ENCODE measurements around the gene SLC35B2.
A peak's percentile ranks its signal among the peaks of the same experiment; 100 is the strongest.

Gene SLC35B2

DNA sequence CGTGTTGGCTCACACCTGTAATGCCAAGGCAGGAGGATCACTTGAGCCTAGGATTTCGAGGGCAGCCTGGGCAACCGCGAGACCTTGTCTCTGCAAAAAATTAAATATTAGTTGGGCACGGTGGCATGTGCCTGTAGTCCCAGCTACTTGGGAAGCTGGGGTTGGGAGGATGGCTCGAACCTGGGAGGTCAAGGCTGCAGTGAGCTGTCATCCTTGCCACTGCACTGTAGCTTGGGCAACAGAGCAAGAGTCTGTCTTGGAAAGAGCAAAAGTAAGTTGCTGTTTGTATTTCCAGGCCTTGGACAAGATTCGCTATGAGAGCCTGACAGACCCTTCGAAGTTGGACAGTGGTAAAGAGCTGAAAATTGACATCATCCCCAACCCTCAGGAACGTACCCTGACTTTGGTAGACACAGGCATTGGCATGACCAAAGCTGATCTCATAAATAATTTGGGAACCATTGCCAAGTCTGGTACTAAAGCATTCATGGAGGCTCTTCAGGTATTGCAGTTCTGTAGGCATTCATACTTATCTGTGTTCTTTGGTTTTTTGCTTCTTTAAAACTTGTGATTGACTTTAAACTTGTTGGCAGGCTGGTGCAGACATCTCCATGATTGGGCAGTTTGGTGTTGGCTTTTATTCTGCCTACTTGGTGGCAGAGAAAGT, 8.1 kb downstream of the SLC35B2 start:
- peak overlapping the region; percentile 100 for H3K4me3 ChIP-seq (ENCODE audit: low read length)
- H3K79me1 ChIP-seq (ENCODE audit: low read length), result peaks cover 17% of the 10 kb centered on the region
- no peaks in the 10 kb centered on the region for H3K27me3 ChIP-seq (ENCODE audit: insufficient read depth, low read length, poor library complexity)
- peak overlapping the region; percentile 76 for H3K56ac ChIP-seq (ENCODE audit: low read length)
- no peak overlapping the region for H2BK15ac ChIP-seq (replicated peaks; ENCODE audit: low read depth)
- H3K27ac ChIP-seq (ENCODE audit: low read depth, low read length), result no peak overlapping the region
- no peak overlapping the region for H3K18ac ChIP-seq (ENCODE audit: low read length)
- peaks cover 53% of the 10 kb centered on the region for H3K79me2 ChIP-seq (ENCODE audit: control insufficient read depth, insufficient read depth, low read length)
- peaks cover 40% of the 10 kb centered on the region for H3K36me3 ChIP-seq (ENCODE audit: control insufficient read depth, insufficient read depth, low read length)
- no CpG with 5 or more reads among the region's 9 CpGs for WGBS (ENCODE audit: extremely low coverage, insufficient coverage, low lambda C conversion rate)
- H4K5ac ChIP-seq (ENCODE audit: low read length), result no peak overlapping the region
- H3K9ac ChIP-seq (ENCODE audit: low read length), result peak overlapping the region; percentile 100
- no peak for DNase-seq
- H3K4me1 ChIP-seq (ENCODE audit: control insufficient read depth, low read depth, low read length), result peaks cover 11% of the 10 kb centered on the region
- peak overlapping the region; percentile 49 for H3K4me2 ChIP-seq (ENCODE audit: low read length)
- no peak overlapping the region for H3K4ac ChIP-seq (ENCODE audit: low read depth, low read length)
- H2AK5ac ChIP-seq (ENCODE audit: low read length), result no peak overlapping the region
- H2BK5ac ChIP-seq (ENCODE audit: low read length), result no peak overlapping the region
- H4K8ac ChIP-seq (ENCODE audit: low read depth, low read length), result no peak overlapping the region
- H3K23ac ChIP-seq (ENCODE audit: low read length), result no peak overlapping the region
- H2BK120ac ChIP-seq (ENCODE audit: low read depth, low read length), result no peak overlapping the region

GRCh38 chr6:44248579-44248978, 8.7 kb downstream of the SLC35B2 start:
- DNase-seq, result no peak
- H4K5ac ChIP-seq (ENCODE audit: low read length), result no peak overlapping the region
- H2BK120ac ChIP-seq (ENCODE audit: low read depth, low read length), result no peak overlapping the region
- H4K8ac ChIP-seq (ENCODE audit: low read depth, low read length), result no peak overlapping the region
- H2BK5ac ChIP-seq (ENCODE audit: low read length), result no peak overlapping the region
- whole genome bisulfite sequencing (ENCODE audit: extremely low coverage, insufficient coverage, low lambda C conversion rate), result no CpG with 5 or more reads among the region's 1 CpG
- H3K18ac ChIP-seq (ENCODE audit: low read length), result no peak overlapping the region
- peaks cover 17% of the 10 kb centered on the region for H3K79me1 ChIP-seq (ENCODE audit: low read length)
- no peak overlapping the region for H2AK5ac ChIP-seq (ENCODE audit: low read length)
- H3K36me3 ChIP-seq (ENCODE audit: control insufficient read depth, insufficient read depth, low read length), result peaks cover 36% of the 10 kb centered on the region
- H3K27me3 ChIP-seq (ENCODE audit: insufficient read depth, low read length, poor library complexity), result no peaks in the 10 kb centered on the region
- no peak overlapping the region for H2BK15ac ChIP-seq (replicated peaks; ENCODE audit: low read depth)
- peak overlapping the region; percentile 49 for H3K4me2 ChIP-seq (ENCODE audit: low read length)
- peak overlapping the region; percentile 100 for H3K4me3 ChIP-seq (ENCODE audit: low read length)
- peak overlapping the region; percentile 100 for H3K9ac ChIP-seq (ENCODE audit: low read length)
- peaks cover 53% of the 10 kb centered on the region for H3K79me2 ChIP-seq (ENCODE audit: control insufficient read depth, insufficient read depth, low read length)
- no peak overlapping the region for H3K27ac ChIP-seq (ENCODE audit: low read depth, low read length)
- H3K4me1 ChIP-seq (ENCODE audit: control insufficient read depth, low read depth, low read length), result peaks cover 11% of the 10 kb centered on the region
- H3K23ac ChIP-seq (ENCODE audit: low read length), result no peak overlapping the region
- H3K56ac ChIP-seq (ENCODE audit: low read length), result peak overlapping the region; percentile 76
- H3K4ac ChIP-seq (ENCODE audit: low read depth, low read length), result no peak overlapping the region

DNA sequence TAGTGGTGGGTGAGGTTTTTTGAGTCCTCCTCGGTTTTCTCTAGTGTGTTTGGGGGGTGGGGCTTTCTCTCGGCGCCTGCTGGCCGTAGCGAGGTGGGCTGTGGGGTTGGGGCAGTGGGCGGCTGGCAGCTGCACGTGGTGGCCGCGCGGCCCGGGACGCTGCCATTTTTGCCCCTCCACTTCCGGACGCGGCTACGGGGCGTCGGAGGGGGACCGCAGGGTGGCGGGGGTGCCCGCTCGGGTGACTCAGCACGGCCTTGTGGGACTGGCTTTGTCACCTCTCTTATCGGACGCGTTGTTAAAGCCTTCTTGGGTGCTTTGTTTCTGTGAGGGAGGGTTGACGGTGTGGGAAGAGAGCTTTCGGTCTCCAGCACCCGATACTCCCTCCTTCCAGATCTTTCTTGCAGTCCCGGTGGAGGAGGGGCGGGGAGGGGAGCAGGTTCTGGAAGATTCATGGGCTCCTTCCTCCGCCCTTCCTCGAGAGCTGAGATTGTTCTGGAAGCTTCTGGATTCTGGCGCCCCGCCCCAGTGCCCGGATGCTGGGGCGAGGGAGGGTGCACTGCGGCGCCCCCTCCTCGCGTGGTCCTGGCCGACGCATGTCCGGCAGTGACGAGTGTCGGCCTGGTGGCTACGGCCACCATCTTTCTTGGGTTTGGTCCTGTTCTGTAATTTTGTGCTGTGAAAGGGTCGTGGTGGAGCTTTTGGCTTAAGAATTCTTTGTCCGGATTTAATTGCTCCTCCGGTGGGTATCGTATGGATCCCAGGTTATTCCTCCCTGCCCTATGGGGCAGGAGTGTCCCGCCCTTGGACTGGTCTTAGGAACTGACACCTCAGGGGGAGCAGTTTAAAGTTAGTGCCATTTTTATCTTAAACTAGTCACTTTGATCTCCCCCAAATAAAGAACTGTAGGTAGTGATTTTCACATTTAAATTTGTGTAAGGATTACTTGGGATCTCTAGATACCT, 9.7 kb downstream of the SLC35B2 start:
- H3K36me3 ChIP-seq (ENCODE audit: control insufficient read depth, insufficient read depth, low read length), result peaks cover 30% of the 10 kb centered on the region

DNA sequence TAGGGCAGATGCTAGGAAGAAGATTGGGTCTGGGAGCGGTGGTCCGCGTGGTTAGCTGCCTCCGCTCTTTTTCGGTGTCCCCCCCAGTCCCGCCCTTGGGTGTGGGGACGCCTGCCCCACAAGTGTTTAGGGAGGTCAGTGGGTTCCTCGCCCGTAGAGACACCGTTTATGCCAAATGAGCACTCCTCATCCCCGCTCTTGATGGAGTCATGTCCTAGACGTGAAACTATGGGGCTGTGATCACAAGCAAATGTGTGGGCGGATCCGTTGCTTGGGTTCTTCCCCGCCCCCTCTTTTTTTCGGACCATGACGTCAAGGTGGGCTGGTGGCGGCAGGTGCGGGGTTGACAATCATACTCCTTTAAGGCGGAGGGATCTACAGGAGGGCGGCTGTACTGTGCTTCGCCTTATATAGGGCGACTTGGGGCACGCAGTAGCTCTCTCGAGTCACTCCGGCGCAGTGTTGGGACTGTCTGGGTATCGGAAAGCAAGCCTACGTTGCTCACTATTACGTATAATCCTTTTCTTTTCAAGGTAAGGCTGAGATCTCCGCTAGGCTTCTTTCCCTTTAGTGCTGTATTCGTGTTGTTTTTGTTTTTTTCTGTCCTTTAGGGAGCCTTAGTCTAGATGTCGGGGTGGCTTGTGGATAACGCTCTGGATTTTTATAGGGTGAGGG, 10.5 kb downstream of the SLC35B2 start, which contains the start of gene HSP90AB1:
TSS of gene HSP90AB1 (plus strand) at position 439 of the 675 bp plus-strand sequence. CDS start 1,529 bp downstream, outside the sequence.
- H3K4me1 ChIP-seq (ENCODE audit: control insufficient read depth, low read depth, low read length), result peaks cover 11% of the 10 kb centered on the region
- H2BK120ac ChIP-seq (ENCODE audit: low read depth, low read length), result peak within 1 kb of the TSS; percentile 69
- WGBS (ENCODE audit: extremely low coverage, insufficient coverage, low lambda C conversion rate), result no CpG with 5 or more reads among the region's 34 CpGs
- peak within 1 kb of the TSS; percentile 96 for H3K23ac ChIP-seq (ENCODE audit: low read length)
- H3K4me2 ChIP-seq (ENCODE audit: low read length), result peak within 1 kb of the TSS; percentile 91
- DNase-seq, result peak; percentile 99
- peak within 1 kb of the TSS; percentile 78 for H3K27ac ChIP-seq (ENCODE audit: low read depth, low read length)
- peaks cover 49% of the 10 kb centered on the region for H3K79me2 ChIP-seq (ENCODE audit: control insufficient read depth, insufficient read depth, low read length)
- H2BK5ac ChIP-seq (ENCODE audit: low read length), result peak within 1 kb of the TSS; percentile 86
- peak within 1 kb of the TSS; percentile 100 for H3K4me3 ChIP-seq (ENCODE audit: low read length)
- peak within 1 kb of the TSS; percentile 45 for H4K5ac ChIP-seq (ENCODE audit: low read length)
- peak within 1 kb of the TSS; percentile 87 for H2AK5ac ChIP-seq (ENCODE audit: low read length)
- H3K27me3 ChIP-seq (ENCODE audit: insufficient read depth, low read length, poor library complexity), result no peaks in the 10 kb centered on the region
- peak within 1 kb of the TSS; percentile 100 for H3K9ac ChIP-seq (ENCODE audit: low read length)
- H2BK15ac ChIP-seq (replicated peaks; ENCODE audit: low read depth), result no peak within 1 kb of the TSS
- H3K79me1 ChIP-seq (ENCODE audit: low read length), result peaks cover 15% of the 10 kb centered on the region
- H3K36me3 ChIP-seq (ENCODE audit: control insufficient read depth, insufficient read depth, low read length), result peaks cover 28% of the 10 kb centered on the region
- H3K4ac ChIP-seq (ENCODE audit: low read depth, low read length), result peak within 1 kb of the TSS; percentile 88
- H4K8ac ChIP-seq (ENCODE audit: low read depth, low read length), result no peak within 1 kb of the TSS
- peak within 1 kb of the TSS; percentile 100 for H3K56ac ChIP-seq (ENCODE audit: low read length)
- peak within 1 kb of the TSS; percentile 92 for H3K18ac ChIP-seq (ENCODE audit: low read length)

More for the DNA sequence above, 9.7 kb downstream of the SLC35B2 start:
- Histone ChIP-seq H3K56ac (ENCODE audit: low read length) (peak overlapping the region; percentile 100), H3K27ac (ENCODE audit: low read depth, low read length) (peak overlapping the region; percentile 58), H2BK5ac (ENCODE audit: low read length) (peak overlapping the region; percentile 64), H2AK5ac (ENCODE audit: low read length) (peak overlapping the region; percentile 87), H3K4me2 (ENCODE audit: low read length) (peak overlapping the region; percentile 23), H4K5ac (ENCODE audit: low read length) (peak overlapping the region; percentile 45), H3K9ac (ENCODE audit: low read length) (peak overlapping the region; percentile 100), H3K23ac (ENCODE audit: low read length) (peak overlapping the region; percentile 57), H3K18ac (ENCODE audit: low read length) (peak overlapping the region; percentile 69), H3K4me3 (ENCODE audit: low read length) (peak overlapping the region; percentile 100), H4K8ac (ENCODE audit: low read depth, low read length) (no peak overlapping the region), H3K79me1 (ENCODE audit: low read length) (peaks cover 17% of the 10 kb centered on the region), H2BK120ac (ENCODE audit: low read depth, low read length) (peak overlapping the region; percentile 33), H3K4me1 (ENCODE audit: control insufficient read depth, low read depth, low read length) (peaks cover 11% of the 10 kb centered on the region), H2BK15ac (replicated peaks; ENCODE audit: low read depth) (no peak overlapping the region), H3K4ac (ENCODE audit: low read depth, low read length) (peak overlapping the region; percentile 87), H3K27me3 (ENCODE audit: insufficient read depth, low read length, poor library complexity) (no peaks in the 10 kb centered on the region), H3K79me2 (ENCODE audit: control insufficient read depth, insufficient read depth, low read length) (peaks cover 53% of the 10 kb centered on the region)
- no CpG with 5 or more reads among the region's 52 CpGs for WGBS (ENCODE audit: extremely low coverage, insufficient coverage, low lambda C conversion rate)
- DNase-seq, result peak; percentile 88

GRCh38 chr6:44245912-44246662, 11.2 kb downstream of the SLC35B2 start:
- peak; percentile 98 for DNase-seq
- H4K5ac ChIP-seq (ENCODE audit: low read length), result no peak overlapping the region
- peak overlapping the region; percentile 99 for H3K56ac ChIP-seq (ENCODE audit: low read length)
- H3K27ac ChIP-seq (ENCODE audit: low read depth, low read length), result peak overlapping the region; percentile 78
- H2BK120ac ChIP-seq (ENCODE audit: low read depth, low read length), result peak overlapping the region; percentile 69
- peak overlapping the region; percentile 95 for H3K9ac ChIP-seq (ENCODE audit: low read length)
- H2BK15ac ChIP-seq (replicated peaks; ENCODE audit: low read depth), result no peak overlapping the region
- H3K36me3 ChIP-seq (ENCODE audit: control insufficient read depth, insufficient read depth, low read length), result peaks cover 23% of the 10 kb centered on the region
- H3K4me2 ChIP-seq (ENCODE audit: low read length), result peak overlapping the region; percentile 91
- no peaks in the 10 kb centered on the region for H3K27me3 ChIP-seq (ENCODE audit: insufficient read depth, low read length, poor library complexity)
- no peak overlapping the region for H2AK5ac ChIP-seq (ENCODE audit: low read length)
- H3K23ac ChIP-seq (ENCODE audit: low read length), result peak overlapping the region; percentile 96
- H3K18ac ChIP-seq (ENCODE audit: low read length), result peak overlapping the region; percentile 92
- peak overlapping the region; percentile 88 for H3K4me3 ChIP-seq (ENCODE audit: low read length)
- H3K79me1 ChIP-seq (ENCODE audit: low read length), result peaks cover 11% of the 10 kb centered on the region
- H3K79me2 ChIP-seq (ENCODE audit: control insufficient read depth, insufficient read depth, low read length), result peaks cover 45% of the 10 kb centered on the region
- no CpG with 5 or more reads among the region's 62 CpGs for WGBS (ENCODE audit: extremely low coverage, insufficient coverage, low lambda C conversion rate)
- H3K4ac ChIP-seq (ENCODE audit: low read depth, low read length), result peak overlapping the region; percentile 88
- no peak overlapping the region for H4K8ac ChIP-seq (ENCODE audit: low read depth, low read length)
- peaks cover 11% of the 10 kb centered on the region for H3K4me1 ChIP-seq (ENCODE audit: control insufficient read depth, low read depth, low read length)
- H2BK5ac ChIP-seq (ENCODE audit: low read length), result peak overlapping the region; percentile 86

Measured in mesendoderm (in vitro differentiated cells).